MCF 10A (cell line): Measurements from ENCODE around the gene ADGRL2. TPM values are rescaled to one million over a fixed set of nuclear protein-coding genes. Genes with fewer than 3 reads are reported as not detected.

Source experiments
- BruUV-seq: library from RNA; stranded (reverse); fragments of 400-500 nt; replicated peaks from 2 replicates; lab custom pipeline; 2021; lab: Mats Ljungman, UMichigan
- CTCF ChIA-PET: fragments of 300-600 bp; sonication (Branson Sonifier 250); formaldehyde crosslinking; extraction: SDS; loops from one replicate; lab custom pipeline; 2021; ENCODE audit warnings: antibody characterized with exemption, inconsistent platforms; lab: Yijun Ruan, JAX
- POLR2A ChIA-PET: fragments of 300-600, 350-650 bp; sonication (Branson Sonifier 250); formaldehyde crosslinking; extraction: SDS; loops from one replicate; lab custom pipeline; 2020; ENCODE audit warnings: antibody characterized with exemption, inconsistent platforms; lab: Yijun Ruan, JAX
- DNase-seq: peaks from one replicate; pipeline ENCODE4 v3.0.0-alpha.2; 2018; ENCODE audit not compliant: unreplicated experiment
- H3K27ac Mint-ChIP-seq: one replicate; pipeline ENCODE4 v1.8.0; 2022; ENCODE audit warnings: mild to moderate bottlenecking, low read depth, mixed read lengths; ENCODE audit not compliant: unreplicated experiment
- H3K27me3 Mint-ChIP-seq: one replicate; pipeline ENCODE4 v1.8.0; 2022; ENCODE audit warnings: mixed read lengths; ENCODE audit not compliant: insufficient read depth, unreplicated experiment
- H3K36me3 Mint-ChIP-seq: one replicate; pipeline ENCODE4 v1.8.0; 2022; ENCODE audit warnings: mild to moderate bottlenecking, moderate library complexity, mixed read lengths; ENCODE audit not compliant: insufficient read depth, unreplicated experiment
- H3K4me1 Mint-ChIP-seq: one replicate; pipeline ENCODE4 v1.8.0; 2022; ENCODE audit warnings: mixed read lengths; ENCODE audit not compliant: insufficient read depth, unreplicated experiment
- H3K4me3 Mint-ChIP-seq: one replicate; pipeline ENCODE4 v1.8.0; 2022; ENCODE audit warnings: mild to moderate bottlenecking, moderate library complexity, mixed read lengths; ENCODE audit not compliant: unreplicated experiment
- H3K9me3 Mint-ChIP-seq: one replicate; pipeline ENCODE4 v1.8.0; 2022; ENCODE audit warnings: mixed read lengths; ENCODE audit not compliant: unreplicated experiment
- intact Hi-C: fragments of 100-400 bp; cut with micrococcal nuclease; formaldehyde crosslinking; loops from 2 replicates; pipeline ENCODE4 v1.14.1; 2022
- total RNA-seq: library from RNA; stranded (reverse); gene quantifications from 2 replicates; pipeline ENCODE4 v1.2.3, GENCODE V29; 2022
- TF ChIP-seq, protein P1 (sequence below): fragments of 200-600 bp; IDR thresholded peaks from one replicate; pipeline ENCODE4 v1.8.0; 2022; ENCODE audit warnings: antibody characterized with exemption, mild to moderate bottlenecking; ENCODE audit not compliant: unreplicated experiment

Gene ADGRL2
- total RNA-seq, 1 experiment from 2014 or later = 3.0 TPM

- H3K27me3 Mint-ChIP-seq = no peaks in the 10 kb centered on the region
- H3K27ac Mint-ChIP-seq = no peak overlapping the region
- no peaks in the 10 kb centered on the region for H3K36me3 Mint-ChIP-seq
- no peaks in the 10 kb centered on the region for H3K4me1 Mint-ChIP-seq
- CTCF ChIA-PET = no interaction called here
- intact Hi-C loops = no loop called here
- no peaks in the 10 kb centered on the region for H3K9me3 Mint-ChIP-seq
- POLR2A ChIA-PET = interaction anchor here (1.6 kb wide), 1 partner anchor 11 kb away, joined by 3 read pairs; no protein-coding TSS in a partner anchor
- no TSS peak for BruUV-seq
- H3K4me3 Mint-ChIP-seq = no peak overlapping the region
- TF ChIP-seq, protein P1, sequence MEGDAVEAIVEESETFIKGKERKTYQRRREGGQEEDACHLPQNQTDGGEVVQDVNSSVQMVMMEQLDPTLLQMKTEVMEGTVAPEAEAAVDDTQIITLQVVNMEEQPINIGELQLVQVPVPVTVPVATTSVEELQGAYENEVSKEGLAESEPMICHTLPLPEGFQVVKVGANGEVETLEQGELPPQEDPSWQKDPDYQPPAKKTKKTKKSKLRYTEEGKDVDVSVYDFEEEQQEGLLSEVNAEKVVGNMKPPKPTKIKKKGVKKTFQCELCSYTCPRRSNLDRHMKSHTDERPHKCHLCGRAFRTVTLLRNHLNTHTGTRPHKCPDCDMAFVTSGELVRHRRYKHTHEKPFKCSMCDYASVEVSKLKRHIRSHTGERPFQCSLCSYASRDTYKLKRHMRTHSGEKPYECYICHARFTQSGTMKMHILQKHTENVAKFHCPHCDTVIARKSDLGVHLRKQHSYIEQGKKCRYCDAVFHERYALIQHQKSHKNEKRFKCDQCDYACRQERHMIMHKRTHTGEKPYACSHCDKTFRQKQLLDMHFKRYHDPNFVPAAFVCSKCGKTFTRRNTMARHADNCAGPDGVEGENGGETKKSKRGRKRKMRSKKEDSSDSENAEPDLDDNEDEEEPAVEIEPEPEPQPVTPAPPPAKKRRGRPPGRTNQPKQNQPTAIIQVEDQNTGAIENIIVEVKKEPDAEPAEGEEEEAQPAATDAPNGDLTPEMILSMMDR = no peak
- DNase-seq = no peak
These were observed 43.7 kb downstream of the ADGRL2 start for GRCh38 chr1:81844477-81844876.

- H3K4me1 Mint-ChIP-seq = no peaks in the 10 kb centered on the region
- POLR2A ChIA-PET = no interaction called here
- H3K27me3 Mint-ChIP-seq = no peaks in the 10 kb centered on the region
- CTCF ChIA-PET = no interaction called here
- H3K36me3 Mint-ChIP-seq = no peaks in the 10 kb centered on the region
- DNase-seq = no peak
- TF ChIP-seq, protein P1 = no peak
- no peaks in the 10 kb centered on the region for H3K9me3 Mint-ChIP-seq
- intact Hi-C loops = no loop called here
- no peak overlapping the region for H3K27ac Mint-ChIP-seq
- no peak overlapping the region for H3K4me3 Mint-ChIP-seq
- BruUV-seq = no TSS peak
These were observed 45.9 kb downstream of the ADGRL2 start for GRCh38 chr1:81846630-81847029.

DNA sequence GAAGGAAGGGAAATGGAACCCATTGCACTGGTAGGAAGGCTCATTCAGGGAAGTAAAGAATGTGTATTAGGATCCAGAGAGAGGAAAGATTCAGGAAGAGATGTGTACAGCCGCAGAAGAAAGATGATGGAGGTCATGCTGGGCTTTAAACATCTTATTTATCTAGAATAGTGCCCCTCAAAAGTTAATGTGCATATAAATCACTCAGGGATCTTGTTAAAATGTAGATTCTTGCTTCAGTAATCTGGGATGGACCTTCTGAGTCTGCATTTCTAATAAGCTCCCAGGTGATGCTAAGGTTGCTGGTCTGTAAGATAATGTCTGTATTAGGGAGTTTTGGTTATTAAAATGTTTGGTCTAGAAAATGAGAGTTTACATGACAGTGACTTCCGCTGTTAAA lies 46.3 kb downstream of the ADGRL2 start:
- BruUV-seq = no TSS peak
- TF ChIP-seq, protein P1 = no peak
- no peaks in the 10 kb centered on the region for H3K9me3 Mint-ChIP-seq
- DNase-seq = no peak
- ChIA-PET CTCF (no interaction called here), POLR2A (no interaction called here)
- no peaks in the 10 kb centered on the region for H3K36me3 Mint-ChIP-seq
- H3K4me3 Mint-ChIP-seq = no peak overlapping the region
- no peak overlapping the region for H3K27ac Mint-ChIP-seq
- H3K27me3 Mint-ChIP-seq = no peaks in the 10 kb centered on the region
- H3K4me1 Mint-ChIP-seq = no peaks in the 10 kb centered on the region
- intact Hi-C loops = no loop called here

- H3K4me3 Mint-ChIP-seq = no peak overlapping the region
- TF ChIP-seq, protein P1 = no peak
These were observed 48.3 kb downstream of the ADGRL2 start for GRCh38 chr1:81848880-81849682.

More at GRCh38 chr1:81848880-81849682, 48.3 kb downstream of the ADGRL2 start:
- no TSS peak for BruUV-seq
- Mint-ChIP-seq H3K27me3 (no peaks in the 10 kb centered on the region), H3K4me1 (no peaks in the 10 kb centered on the region), H3K27ac (no peak overlapping the region), H3K9me3 (no peaks in the 10 kb centered on the region), H3K36me3 (no peaks in the 10 kb centered on the region)
- DNase-seq = no peak
- ChIA-PET CTCF (interaction anchor here (0.6 kb wide), 1 partner anchor 226 kb away, joined by 3 read pairs; no protein-coding TSS in a partner anchor), POLR2A (interaction anchor here (0.7 to 0.9 kb wide), 2 partner anchors 15 to 16 kb away, joined by 3 read pairs; no protein-coding TSS in a partner anchor)
- intact Hi-C loops = no loop called here
